WTC11 (cell line): ENCODE data around the gene CSNK1G1. TPM values are rescaled to one million over a fixed set of nuclear protein-coding genes. Genes with fewer than 3 reads are reported as not detected.

ENCODE experiments used
- ATAC-seq: fragments of 200-7000 bp; cut with Tn5 transposase; 2 replicates; pipeline ENCODE4 v1.10.0; 2021; ENCODE audit warnings: mild to moderate bottlenecking, moderate library complexity
- Bru-seq: library from RNA; stranded (reverse); fragments of 400-500 nt; gene quantifications from one replicate; lab custom pipeline; 2021; lab: Mats Ljungman, UMichigan
- CTCF ChIA-PET: fragments of 300-600 bp; sonication (Branson Sonifier 250); formaldehyde crosslinking; loops from one replicate; lab custom pipeline; 2021; ENCODE audit warnings: antibody characterized with exemption; lab: Charles Lee
- POLR2A ChIA-PET: fragments of 350-600 bp; sonication (Branson Sonifier 250); formaldehyde crosslinking; loops from one replicate; lab custom pipeline; 2021; ENCODE audit warnings: antibody characterized with exemption; lab: Charles Lee
- DNase-seq: peaks from one replicate; pipeline ENCODE4 v3.0.0; 2021; ENCODE audit warnings: low spot score
- H3K27ac Mint-ChIP-seq: 2 replicates; pipeline ENCODE4 v1.8.0; 2021; ENCODE audit warnings: mixed read lengths
- H3K27me3 Mint-ChIP-seq: 2 replicates; pipeline ENCODE4 v1.8.0; 2021; ENCODE audit warnings: low read depth, mild to moderate bottlenecking, moderate library complexity, mixed read lengths
- H3K36me3 Mint-ChIP-seq: 2 replicates; pipeline ENCODE4 v1.8.0; 2021; ENCODE audit warnings: mixed read lengths
- H3K4me1 Mint-ChIP-seq: 2 replicates; pipeline ENCODE4 v1.8.0; 2022; ENCODE audit warnings: mixed read lengths
- H3K4me3 Mint-ChIP-seq: 2 replicates; pipeline ENCODE4 v1.8.0; 2021; ENCODE audit warnings: mild to moderate bottlenecking, moderate library complexity, mixed read lengths
- H3K9me3 Mint-ChIP-seq: 2 replicates; pipeline ENCODE4 v1.8.0; 2021; ENCODE audit warnings: mixed read lengths
- ATF1 ChIP-seq: sonication (generic); formaldehyde crosslinking; IDR thresholded peaks from 2 replicates; pipeline ENCODE4 v1.8.1; 2023; ENCODE audit warnings: mild to moderate bottlenecking, moderate library complexity, missing genetic modification reagents
- ESRRA ChIP-seq: sonication (generic); formaldehyde crosslinking; IDR thresholded peaks from 2 replicates; pipeline ENCODE4 v1.8.1; 2022; ENCODE audit warnings: mild to moderate bottlenecking, missing genetic modification reagents, borderline replicate concordance
- FOXJ3 ChIP-seq: sonication (generic); formaldehyde crosslinking; IDR thresholded peaks from 2 replicates; pipeline ENCODE4 v1.9.0; 2021; ENCODE audit warnings: missing genetic modification reagents, mild to moderate bottlenecking, borderline replicate concordance
- FOXK1 ChIP-seq: sonication (generic); formaldehyde crosslinking; IDR thresholded peaks from 2 replicates; pipeline ENCODE4 v1.8.0; 2022; ENCODE audit warnings: mild to moderate bottlenecking, moderate library complexity, missing genetic modification reagents
- GABPB1 ChIP-seq: sonication (generic); formaldehyde crosslinking; IDR thresholded peaks from 2 replicates; pipeline ENCODE4 v1.8.1; 2023; ENCODE audit warnings: mild to moderate bottlenecking, missing genetic modification reagents
- JUN ChIP-seq: sonication (generic); formaldehyde crosslinking; IDR thresholded peaks from 2 replicates; pipeline ENCODE4 v1.8.0; 2023; ENCODE audit warnings: mild to moderate bottlenecking, missing genetic modification reagents
- MXD4 ChIP-seq: fragments of 250-450 bp; sonication (Bioruptor Pico); IDR thresholded peaks from 2 replicates; pipeline ENCODE4 v1.8.0; 2021; ENCODE audit warnings: mild to moderate bottlenecking, moderate library complexity, borderline replicate concordance
- NFYB ChIP-seq: sonication (generic); formaldehyde crosslinking; conservative IDR thresholded peaks from 2 replicates; pipeline ENCODE4 v1.8.0; 2022; ENCODE audit warnings: low read depth, missing genetic modification reagents
- NR2C2 ChIP-seq: sonication (generic); formaldehyde crosslinking; IDR thresholded peaks from 2 replicates; pipeline ENCODE4 v1.8.0; 2022; ENCODE audit warnings: mild to moderate bottlenecking, missing genetic modification reagents
- SP1 ChIP-seq: sonication (generic); formaldehyde crosslinking; conservative IDR thresholded peaks from 2 replicates; pipeline ENCODE4 v1.8.1; 2022; ENCODE audit warnings: missing genetic modification reagents
- long read RNA-seq, 3 experiments: library from RNA in 1 of 3; library from capped mRNA in 1 of 3; library from polyadenylated mRNA in 1 of 3; unstranded in 2 of 3; stranded (forward) in 1 of 3; transcript quantifications; one replicate each; pipeline ENCODE4 v2.0.0, GENCODE V29; 2021
- total RNA-seq: library from RNA; stranded (reverse); gene quantifications from 3 replicates; pipeline ENCODE4 v1.2.3, GENCODE V29; 2021
- TF ChIP-seq, protein P1 (sequence below): sonication (generic); formaldehyde crosslinking; IDR thresholded peaks from 2 replicates; pipeline ENCODE4 v1.8.1; 2023; ENCODE audit warnings: mild to moderate bottlenecking, missing genetic modification reagents
- TF ChIP-seq, protein P2 (sequence below): sonication (generic); formaldehyde crosslinking; IDR thresholded peaks from 2 replicates; pipeline ENCODE4 v1.8.0; 2023; ENCODE audit warnings: missing genetic modification reagents, mild to moderate bottlenecking, borderline replicate concordance
- TF ChIP-seq, protein P3 (sequence below): sonication (generic); formaldehyde crosslinking; IDR thresholded peaks from 2 replicates; pipeline ENCODE4 v1.8.1; 2022; ENCODE audit warnings: mild to moderate bottlenecking, moderate library complexity, missing genetic modification reagents
- TF ChIP-seq, protein P4 (sequence below): sonication (generic); formaldehyde crosslinking; IDR thresholded peaks from 2 replicates; pipeline ENCODE4 v1.8.0; 2022; ENCODE audit warnings: mild to moderate bottlenecking, missing genetic modification reagents
- TF ChIP-seq, protein P5 (sequence below): sonication (generic); formaldehyde crosslinking; IDR thresholded peaks from 2 replicates; pipeline ENCODE4 v1.8.1; 2023; ENCODE audit warnings: mild to moderate bottlenecking, missing genetic modification reagents, moderate library complexity

CSNK1G1 gene
- total RNA-seq (14.9 to 19.3 TPM (median 15.3 TPM) in 3 replicates), Bru-seq, nascent RNA (percentile 71 among the genes with signal in this experiment)
- long read RNA-seq, experiment 1, full-length matches to known transcripts, result 10 of 31 reads
- long read RNA-seq, experiment 1, partial matches to known transcripts, result 1 of 31 reads
- long read RNA-seq, experiment 1, other reads (novel, unspliced or antisense), result 20 of 31 reads
- long read RNA-seq, experiment 2, full-length matches to known transcripts, result 3 of 15 reads
- long read RNA-seq, experiment 2, partial matches to known transcripts, result 4 of 15 reads
- long read RNA-seq, experiment 2, other reads (novel, unspliced or antisense), result 8 of 15 reads
- long read RNA-seq, experiment 3, full-length matches to known transcripts, result 5 of 8 reads
- long read RNA-seq, experiment 3, partial matches to known transcripts, result 0 of 8 reads
- long read RNA-seq, experiment 3, other reads (novel, unspliced or antisense), result 3 of 8 reads

DNA sequence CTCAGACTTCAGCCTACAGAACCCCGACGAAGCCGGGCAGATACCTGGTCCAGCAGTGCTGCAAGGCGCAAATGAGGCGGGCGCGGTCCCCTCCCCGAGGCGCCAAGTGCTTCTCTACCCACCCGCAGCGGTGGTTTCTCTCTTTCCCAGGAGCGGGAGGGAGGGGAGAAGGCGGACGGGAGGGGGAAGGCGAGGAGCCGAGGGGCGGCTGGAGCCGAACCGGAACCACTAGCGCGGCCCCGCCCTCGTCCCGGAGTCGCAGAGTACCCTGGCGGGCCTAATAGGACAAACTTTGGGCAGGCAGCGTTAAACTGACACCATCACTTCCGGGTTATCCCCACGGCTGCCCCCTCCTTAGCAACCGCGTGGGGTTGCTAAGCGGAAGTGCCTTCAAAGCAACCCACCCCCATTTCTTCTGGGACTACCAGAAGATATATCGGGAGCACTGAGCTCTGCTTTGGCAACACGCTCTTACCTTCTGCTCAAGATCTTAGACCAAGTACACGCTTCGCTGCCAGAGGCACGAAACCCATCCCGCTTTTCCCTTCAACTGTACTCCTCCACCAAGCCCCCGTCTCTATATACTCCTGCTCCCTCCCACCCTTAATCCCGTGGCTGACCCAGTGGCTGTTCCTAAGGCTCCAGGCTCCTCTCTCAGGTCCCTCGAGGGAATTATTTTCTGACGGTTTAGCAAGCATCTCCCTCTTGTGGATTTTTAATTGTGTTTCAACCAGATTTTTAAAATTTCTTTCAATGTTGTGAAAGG is at the start of gene CSNK1G1:
TSS of gene CSNK1G1 (minus strand) at position 230 of the 766 bp plus-strand sequence. CDS start 55,674 bp downstream, outside the sequence.
- H3K27me3 Mint-ChIP-seq, result no peaks in the 10 kb centered on the region
- ChIA-PET POLR2A (interaction anchor here (0.6 kb wide), 1 partner anchor 35 kb away, joined by 4 read pairs; no protein-coding TSS in a partner anchor), CTCF (interaction anchor here (0.6 to 1.5 kb wide), 4 partner anchors 21 to 203 kb away, joined by 3 to 4 read pairs (median 4); partner anchors contain the start of gene TRIP4)
- H3K36me3 Mint-ChIP-seq, result no peaks in the 10 kb centered on the region
- peaks cover 12% of the 10 kb centered on the region for H3K4me1 Mint-ChIP-seq
- peak within 1 kb of the TSS; percentile 95 for H3K4me3 Mint-ChIP-seq
- TF ChIP-seq NFYB (CRISPR knock-in tag) (peak; percentile 46), FOXK1 (CRISPR knock-in tag) (0 out of 2 replicates have a peak, but pooled peaks have one; percentile 17), ATF1 (CRISPR knock-in tag) (no peak), JUN (CRISPR knock-in tag) (0 out of 2 replicates have a peak, but pooled peaks have one; percentile 12), SP1 (CRISPR knock-in tag) (peak; percentile 67; the same call in 1 of the 2 replicates), MXD4 (no peak), NR2C2 (peak; percentile 96), GABPB1 (CRISPR knock-in tag) (peak; percentile 64), ESRRA (CRISPR knock-in tag) (no peak), FOXJ3 (CRISPR knock-in tag) (no peak)
- TF ChIP-seq, protein P1, sequence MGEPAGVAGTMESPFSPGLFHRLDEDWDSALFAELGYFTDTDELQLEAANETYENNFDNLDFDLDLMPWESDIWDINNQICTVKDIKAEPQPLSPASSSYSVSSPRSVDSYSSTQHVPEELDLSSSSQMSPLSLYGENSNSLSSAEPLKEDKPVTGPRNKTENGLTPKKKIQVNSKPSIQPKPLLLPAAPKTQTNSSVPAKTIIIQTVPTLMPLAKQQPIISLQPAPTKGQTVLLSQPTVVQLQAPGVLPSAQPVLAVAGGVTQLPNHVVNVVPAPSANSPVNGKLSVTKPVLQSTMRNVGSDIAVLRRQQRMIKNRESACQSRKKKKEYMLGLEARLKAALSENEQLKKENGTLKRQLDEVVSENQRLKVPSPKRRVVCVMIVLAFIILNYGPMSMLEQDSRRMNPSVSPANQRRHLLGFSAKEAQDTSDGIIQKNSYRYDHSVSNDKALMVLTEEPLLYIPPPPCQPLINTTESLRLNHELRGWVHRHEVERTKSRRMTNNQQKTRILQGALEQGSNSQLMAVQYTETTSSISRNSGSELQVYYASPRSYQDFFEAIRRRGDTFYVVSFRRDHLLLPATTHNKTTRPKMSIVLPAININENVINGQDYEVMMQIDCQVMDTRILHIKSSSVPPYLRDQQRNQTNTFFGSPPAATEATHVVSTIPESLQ (CRISPR knock-in tag), result no peak
- TF ChIP-seq, protein P2, sequence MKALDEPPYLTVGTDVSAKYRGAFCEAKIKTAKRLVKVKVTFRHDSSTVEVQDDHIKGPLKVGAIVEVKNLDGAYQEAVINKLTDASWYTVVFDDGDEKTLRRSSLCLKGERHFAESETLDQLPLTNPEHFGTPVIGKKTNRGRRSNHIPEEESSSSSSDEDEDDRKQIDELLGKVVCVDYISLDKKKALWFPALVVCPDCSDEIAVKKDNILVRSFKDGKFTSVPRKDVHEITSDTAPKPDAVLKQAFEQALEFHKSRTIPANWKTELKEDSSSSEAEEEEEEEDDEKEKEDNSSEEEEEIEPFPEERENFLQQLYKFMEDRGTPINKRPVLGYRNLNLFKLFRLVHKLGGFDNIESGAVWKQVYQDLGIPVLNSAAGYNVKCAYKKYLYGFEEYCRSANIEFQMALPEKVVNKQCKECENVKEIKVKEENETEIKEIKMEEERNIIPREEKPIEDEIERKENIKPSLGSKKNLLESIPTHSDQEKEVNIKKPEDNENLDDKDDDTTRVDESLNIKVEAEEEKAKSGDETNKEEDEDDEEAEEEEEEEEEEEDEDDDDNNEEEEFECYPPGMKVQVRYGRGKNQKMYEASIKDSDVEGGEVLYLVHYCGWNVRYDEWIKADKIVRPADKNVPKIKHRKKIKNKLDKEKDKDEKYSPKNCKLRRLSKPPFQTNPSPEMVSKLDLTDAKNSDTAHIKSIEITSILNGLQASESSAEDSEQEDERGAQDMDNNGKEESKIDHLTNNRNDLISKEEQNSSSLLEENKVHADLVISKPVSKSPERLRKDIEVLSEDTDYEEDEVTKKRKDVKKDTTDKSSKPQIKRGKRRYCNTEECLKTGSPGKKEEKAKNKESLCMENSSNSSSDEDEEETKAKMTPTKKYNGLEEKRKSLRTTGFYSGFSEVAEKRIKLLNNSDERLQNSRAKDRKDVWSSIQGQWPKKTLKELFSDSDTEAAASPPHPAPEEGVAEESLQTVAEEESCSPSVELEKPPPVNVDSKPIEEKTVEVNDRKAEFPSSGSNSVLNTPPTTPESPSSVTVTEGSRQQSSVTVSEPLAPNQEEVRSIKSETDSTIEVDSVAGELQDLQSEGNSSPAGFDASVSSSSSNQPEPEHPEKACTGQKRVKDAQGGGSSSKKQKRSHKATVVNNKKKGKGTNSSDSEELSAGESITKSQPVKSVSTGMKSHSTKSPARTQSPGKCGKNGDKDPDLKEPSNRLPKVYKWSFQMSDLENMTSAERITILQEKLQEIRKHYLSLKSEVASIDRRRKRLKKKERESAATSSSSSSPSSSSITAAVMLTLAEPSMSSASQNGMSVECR (CRISPR knock-in tag), result peak; percentile 68; the same call in 1 of the 2 replicates
- TF ChIP-seq, protein P3, sequence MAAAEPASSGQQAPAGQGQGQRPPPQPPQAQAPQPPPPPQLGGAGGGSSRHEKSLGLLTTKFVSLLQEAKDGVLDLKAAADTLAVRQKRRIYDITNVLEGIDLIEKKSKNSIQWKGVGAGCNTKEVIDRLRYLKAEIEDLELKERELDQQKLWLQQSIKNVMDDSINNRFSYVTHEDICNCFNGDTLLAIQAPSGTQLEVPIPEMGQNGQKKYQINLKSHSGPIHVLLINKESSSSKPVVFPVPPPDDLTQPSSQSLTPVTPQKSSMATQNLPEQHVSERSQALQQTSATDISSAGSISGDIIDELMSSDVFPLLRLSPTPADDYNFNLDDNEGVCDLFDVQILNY, result no peak
- TF ChIP-seq, protein P4, sequence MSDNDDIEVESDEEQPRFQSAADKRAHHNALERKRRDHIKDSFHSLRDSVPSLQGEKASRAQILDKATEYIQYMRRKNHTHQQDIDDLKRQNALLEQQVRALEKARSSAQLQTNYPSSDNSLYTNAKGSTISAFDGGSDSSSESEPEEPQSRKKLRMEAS (CRISPR knock-in tag), result no peak
- TF ChIP-seq, protein P5, sequence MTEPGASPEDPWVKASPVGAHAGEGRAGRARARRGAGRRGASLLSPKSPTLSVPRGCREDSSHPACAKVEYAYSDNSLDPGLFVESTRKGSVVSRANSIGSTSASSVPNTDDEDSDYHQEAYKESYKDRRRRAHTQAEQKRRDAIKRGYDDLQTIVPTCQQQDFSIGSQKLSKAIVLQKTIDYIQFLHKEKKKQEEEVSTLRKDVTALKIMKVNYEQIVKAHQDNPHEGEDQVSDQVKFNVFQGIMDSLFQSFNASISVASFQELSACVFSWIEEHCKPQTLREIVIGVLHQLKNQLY (CRISPR knock-in tag), result no peak
- no peaks in the 10 kb centered on the region for H3K9me3 Mint-ChIP-seq
- peak; percentile 96 for DNase-seq
- peak within 1 kb of the TSS; percentile 98 for H3K27ac Mint-ChIP-seq
- peak; percentile 98 for ATAC-seq
